ENCODE results near the gene IGF2BP2. TPM values are rescaled to one million over a fixed set of nuclear protein-coding genes. Genes with fewer than 3 reads are reported as not detected.

The IGF2BP2 gene
- total RNA-seq, 1 donor from 2014 or later: 187 TPM

DNA sequence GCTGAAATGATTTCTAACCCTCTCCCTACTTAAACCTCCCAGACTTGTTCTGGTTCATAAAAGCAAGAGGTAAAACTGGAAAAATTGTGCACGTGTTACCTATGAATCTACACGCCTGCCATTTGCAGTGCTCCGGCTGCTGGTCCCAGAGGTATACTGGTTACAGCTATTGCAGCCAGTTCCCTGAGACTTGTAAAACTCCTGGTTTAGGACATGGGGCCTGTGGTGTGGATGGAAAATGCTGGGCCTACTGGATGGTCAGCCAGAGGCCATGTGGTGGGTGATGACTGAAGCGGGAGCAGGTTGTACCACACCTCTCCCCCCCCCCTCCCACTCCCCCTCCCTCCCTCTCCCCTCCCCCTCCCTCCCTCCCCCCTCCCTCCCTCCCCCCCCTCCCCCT is 193.7 kb downstream of the IGF2BP2 start:
- DNase-seq (ENCODE audit: low spot score, unreplicated experiment): no peak
- peaks cover 5% of the 10 kb centered on the region for H3K4me1 Mint-ChIP-seq (ENCODE audit: low read depth)
- no peak overlapping the region for H3K27ac Mint-ChIP-seq
- no peak overlapping the region for H3K4me3 Mint-ChIP-seq (ENCODE audit: low read depth)
- peaks cover 16% of the 10 kb centered on the region for H3K36me3 Mint-ChIP-seq (ENCODE audit: insufficient read depth)
- H3K9me3 Mint-ChIP-seq (ENCODE audit: low read depth): no peaks in the 10 kb centered on the region
- TF ChIP-seq, protein P1, sequence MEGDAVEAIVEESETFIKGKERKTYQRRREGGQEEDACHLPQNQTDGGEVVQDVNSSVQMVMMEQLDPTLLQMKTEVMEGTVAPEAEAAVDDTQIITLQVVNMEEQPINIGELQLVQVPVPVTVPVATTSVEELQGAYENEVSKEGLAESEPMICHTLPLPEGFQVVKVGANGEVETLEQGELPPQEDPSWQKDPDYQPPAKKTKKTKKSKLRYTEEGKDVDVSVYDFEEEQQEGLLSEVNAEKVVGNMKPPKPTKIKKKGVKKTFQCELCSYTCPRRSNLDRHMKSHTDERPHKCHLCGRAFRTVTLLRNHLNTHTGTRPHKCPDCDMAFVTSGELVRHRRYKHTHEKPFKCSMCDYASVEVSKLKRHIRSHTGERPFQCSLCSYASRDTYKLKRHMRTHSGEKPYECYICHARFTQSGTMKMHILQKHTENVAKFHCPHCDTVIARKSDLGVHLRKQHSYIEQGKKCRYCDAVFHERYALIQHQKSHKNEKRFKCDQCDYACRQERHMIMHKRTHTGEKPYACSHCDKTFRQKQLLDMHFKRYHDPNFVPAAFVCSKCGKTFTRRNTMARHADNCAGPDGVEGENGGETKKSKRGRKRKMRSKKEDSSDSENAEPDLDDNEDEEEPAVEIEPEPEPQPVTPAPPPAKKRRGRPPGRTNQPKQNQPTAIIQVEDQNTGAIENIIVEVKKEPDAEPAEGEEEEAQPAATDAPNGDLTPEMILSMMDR (IDR thresholded peaks at IDR 0.05; ENCODE audit: unreplicated experiment): no peak
- H3K27me3 Mint-ChIP-seq: no peaks in the 10 kb centered on the region

DNA sequence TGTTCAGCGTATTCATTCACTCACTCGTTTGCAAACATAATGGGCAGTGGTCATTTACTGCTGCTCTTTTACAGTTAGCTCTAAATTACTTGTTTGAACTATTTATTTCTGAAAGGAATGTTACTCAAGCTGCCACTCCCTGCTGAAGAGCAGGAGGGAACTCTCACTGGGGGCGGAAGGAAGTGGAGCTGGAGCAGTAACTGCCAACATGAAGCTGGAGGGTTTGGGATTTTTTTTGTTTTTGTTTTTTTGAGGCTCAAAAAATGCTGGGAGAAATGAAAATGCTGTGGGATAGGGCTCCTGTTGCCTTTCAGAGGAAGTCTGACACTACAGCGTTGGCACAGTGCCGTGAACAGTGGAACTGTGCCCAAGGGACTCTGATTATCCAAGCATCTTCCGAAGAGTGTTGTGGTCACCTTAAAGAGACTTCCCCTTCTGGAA is 194.6 kb downstream of the IGF2BP2 start:
- peak overlapping the region; percentile 59 for H3K27ac Mint-ChIP-seq
- H3K36me3 Mint-ChIP-seq (ENCODE audit: insufficient read depth): peaks cover 21% of the 10 kb centered on the region
- H3K4me1 Mint-ChIP-seq (ENCODE audit: low read depth): peaks cover 5% of the 10 kb centered on the region

DNA sequence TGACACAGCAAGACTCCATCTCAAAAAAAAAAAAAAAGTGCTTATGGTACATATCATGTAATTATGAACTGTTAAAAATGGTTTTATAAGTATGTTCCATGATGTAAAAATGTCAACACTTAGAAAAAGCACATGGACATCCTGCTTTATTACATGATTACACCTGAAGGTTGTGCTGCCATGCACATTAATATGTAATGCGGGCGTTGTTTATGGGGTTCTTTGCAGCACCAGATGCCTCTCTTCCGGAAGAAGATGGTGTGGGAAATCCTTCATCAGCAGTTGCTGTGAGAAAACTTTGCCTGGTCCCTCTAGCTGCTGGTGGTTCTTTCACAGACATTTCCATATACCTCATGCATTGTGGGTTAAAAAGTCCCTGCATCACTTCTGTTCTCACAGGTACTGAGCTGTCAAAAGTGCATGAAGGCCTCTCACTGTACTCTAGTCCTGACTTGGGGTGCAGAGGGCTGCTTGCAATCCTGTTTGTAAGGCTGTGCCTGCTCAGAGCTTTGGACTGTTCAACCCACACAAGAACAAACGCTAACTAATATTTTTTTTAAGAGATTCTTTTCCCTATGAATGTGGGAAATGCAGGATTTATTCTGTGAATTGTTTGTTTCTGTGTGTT is 195.2 kb downstream of the IGF2BP2 start:
- Mint-ChIP-seq H3K27ac (no peak overlapping the region), H3K27me3 (no peaks in the 10 kb centered on the region), H3K4me1 (ENCODE audit: low read depth) (peaks cover 5% of the 10 kb centered on the region), H3K9me3 (ENCODE audit: low read depth) (no peaks in the 10 kb centered on the region), H3K36me3 (ENCODE audit: insufficient read depth) (peaks cover 23% of the 10 kb centered on the region), H3K4me3 (ENCODE audit: low read depth) (no peak overlapping the region)
- TF ChIP-seq, protein P1 (IDR thresholded peaks at IDR 0.05; ENCODE audit: unreplicated experiment): no peak
- no peak for DNase-seq (ENCODE audit: low spot score, unreplicated experiment)

More for the DNA sequence above, 194.6 kb downstream of the IGF2BP2 start:
- Mint-ChIP-seq H3K27me3 (no peaks in the 10 kb centered on the region), H3K4me3 (ENCODE audit: low read depth) (no peak overlapping the region), H3K9me3 (ENCODE audit: low read depth) (no peaks in the 10 kb centered on the region)
- DNase-seq (ENCODE audit: low spot score, unreplicated experiment): no peak
- TF ChIP-seq, protein P1 (IDR thresholded peaks at IDR 0.05; ENCODE audit: unreplicated experiment): no peak

DNA sequence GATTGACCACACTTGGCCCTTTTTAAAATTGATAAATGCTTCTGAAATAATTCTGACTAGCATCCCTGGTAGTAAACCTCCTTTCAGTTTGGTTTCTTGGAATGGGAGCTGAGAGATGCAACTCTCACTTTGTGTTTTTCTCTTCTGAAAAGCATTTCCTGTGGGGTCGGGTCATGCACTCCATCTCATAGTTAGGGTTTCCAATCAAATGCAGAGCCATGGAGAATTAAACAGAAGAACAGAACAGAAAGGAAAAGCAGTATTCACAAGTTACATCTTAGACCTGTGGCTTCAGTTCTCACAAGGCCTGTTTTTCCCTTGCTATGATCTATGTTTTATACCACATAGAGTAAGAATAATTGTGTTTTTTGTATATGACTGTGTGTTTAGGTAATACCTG is 199.1 kb downstream of the IGF2BP2 start:
- TF ChIP-seq, protein P1 (IDR thresholded peaks at IDR 0.05; ENCODE audit: unreplicated experiment): no peak
- H3K36me3 Mint-ChIP-seq (ENCODE audit: insufficient read depth): peaks cover 33% of the 10 kb centered on the region
- H3K27me3 Mint-ChIP-seq: no peaks in the 10 kb centered on the region
- no peak overlapping the region for H3K4me3 Mint-ChIP-seq (ENCODE audit: low read depth)
- DNase-seq (ENCODE audit: low spot score, unreplicated experiment): no peak
- H3K27ac Mint-ChIP-seq: no peak overlapping the region
- peaks cover 5% of the 10 kb centered on the region for H3K4me1 Mint-ChIP-seq (ENCODE audit: low read depth)
- no peaks in the 10 kb centered on the region for H3K9me3 Mint-ChIP-seq (ENCODE audit: low read depth)

DNA sequence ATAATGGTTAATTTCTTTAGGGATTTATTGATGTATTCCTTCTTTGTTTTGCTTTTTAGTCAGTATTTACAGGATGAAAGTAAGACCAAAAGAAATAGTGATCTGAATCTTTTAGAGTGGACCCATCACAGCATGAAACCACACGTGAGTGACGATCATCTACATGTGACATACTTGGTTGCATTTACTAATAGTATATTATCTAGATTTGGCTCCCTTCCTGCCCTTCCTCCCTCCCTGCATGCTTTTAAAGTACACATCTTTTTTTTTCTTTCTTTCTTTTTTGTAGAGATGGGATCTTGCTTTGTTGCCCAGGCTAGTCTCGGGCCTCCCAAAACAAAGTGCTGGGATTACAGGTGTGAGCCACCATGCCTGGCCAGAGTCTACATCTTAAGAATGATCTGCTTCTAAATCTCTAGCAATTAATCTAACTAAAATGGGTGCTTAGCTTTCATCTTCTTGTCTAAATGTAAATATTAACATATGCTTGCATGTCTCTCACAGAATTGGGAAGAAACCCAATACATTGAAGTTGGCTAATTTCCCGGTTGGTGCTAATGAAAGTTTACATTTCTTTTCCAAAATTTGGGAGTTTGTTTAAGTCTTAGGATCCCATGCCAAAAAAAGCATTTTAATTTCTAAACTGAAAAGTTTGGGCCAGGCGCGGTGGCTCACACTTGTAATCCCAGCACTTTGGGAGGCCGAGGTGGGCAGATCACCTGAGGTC is 200.7 kb downstream of the IGF2BP2 start:
- peaks cover 30% of the 10 kb centered on the region for H3K36me3 Mint-ChIP-seq (ENCODE audit: insufficient read depth)
- peak overlapping the region; percentile 87 for H3K27ac Mint-ChIP-seq
- no peaks in the 10 kb centered on the region for H3K4me1 Mint-ChIP-seq (ENCODE audit: low read depth)
- no peaks in the 10 kb centered on the region for H3K27me3 Mint-ChIP-seq
- DNase-seq (ENCODE audit: low spot score, unreplicated experiment): no peak
- H3K4me3 Mint-ChIP-seq (ENCODE audit: low read depth): no peak overlapping the region
- no peaks in the 10 kb centered on the region for H3K9me3 Mint-ChIP-seq (ENCODE audit: low read depth)
- TF ChIP-seq, protein P1 (IDR thresholded peaks at IDR 0.05; ENCODE audit: unreplicated experiment): no peak
